Hindlimb muscle (tissue), 1 donor: Measurements from ENCODE around the gene BNIP5. TPM values are rescaled to one million over a fixed set of nuclear protein-coding genes. Genes with fewer than 3 reads are reported as not detected.
"Not testable (repeated sequence)": the region's sequence is repeated elsewhere in the genome, so short reads cannot be mapped to it uniquely, and the experiment has no call there.

Source experiments
- DNase-seq: peaks from one replicate; pipeline ENCODE4 v3.0.0-alpha.2; 2013
- polyA plus RNA-seq: library from polyadenylated mRNA; unstranded; fragments of 120-200 nt; gene quantifications from one replicate; pipeline ENCODE4 v1.2.1, GENCODE V29; 2013; ENCODE audit not compliant: insufficient read length

BNIP5 gene
- polyA plus RNA-seq, 1 donor: 0.28 TPM

- DNase-seq: no peak
These were observed 28.2 kb upstream of the BNIP5 start for GRCh38 chr6:36364669-36365479.

GRCh38 chr6:36364061-36364635, 27.5 kb upstream of the BNIP5 start:
- DNase-seq: not testable (repeated sequence)

GRCh38 chr6:36363371-36363752, 26.7 kb upstream of the BNIP5 start:
- not testable (repeated sequence) for DNase-seq

- no peak for DNase-seq
These were observed 26.1 kb upstream of the BNIP5 start for GRCh38 chr6:36362551-36363370.

- no peak for DNase-seq
These were observed 24.4 kb upstream of the BNIP5 start for GRCh38 chr6:36361071-36361470.

- peak; percentile 83 for DNase-seq
These were observed 23.8 kb upstream of the BNIP5 start for GRCh38 chr6:36360241-36361054.

- no peak for DNase-seq
These were observed 21.7 kb upstream of the BNIP5 start for GRCh38 chr6:36358226-36358915.

- DNase-seq: no peak
These were observed 21.2 kb upstream of the BNIP5 start for GRCh38 chr6:36357872-36358225.

GRCh38 chr6:36355819-36356218, 19.1 kb upstream of the BNIP5 start:
- DNase-seq: no peak

GRCh38 chr6:36353411-36353915, 16.8 kb upstream of the BNIP5 start:
- no peak for DNase-seq

GRCh38 chr6:36352477-36353157, 15.9 kb upstream of the BNIP5 start:
- DNase-seq: no peak

- DNase-seq: no peak
These were observed 14.2 kb upstream of the BNIP5 start for GRCh38 chr6:36350681-36351571.

- DNase-seq: no peak
These were observed 13.4 kb upstream of the BNIP5 start for GRCh38 chr6:36350082-36350481.

- DNase-seq: no peak
These were observed 12.6 kb upstream of the BNIP5 start for GRCh38 chr6:36349240-36349639.

- DNase-seq: no peak
These were observed 10.9 kb upstream of the BNIP5 start for GRCh38 chr6:36347621-36348020.

- no peak for DNase-seq
These were observed 10.0 kb upstream of the BNIP5 start for GRCh38 chr6:36346486-36347273.

GRCh38 chr6:36345681-36346466, 9.2 kb upstream of the BNIP5 start:
- no peak for DNase-seq

GRCh38 chr6:36343109-36343680, 6.5 kb upstream of the BNIP5 start:
- no peak for DNase-seq
